ENCODE data around the gene NCDN.

DNA sequence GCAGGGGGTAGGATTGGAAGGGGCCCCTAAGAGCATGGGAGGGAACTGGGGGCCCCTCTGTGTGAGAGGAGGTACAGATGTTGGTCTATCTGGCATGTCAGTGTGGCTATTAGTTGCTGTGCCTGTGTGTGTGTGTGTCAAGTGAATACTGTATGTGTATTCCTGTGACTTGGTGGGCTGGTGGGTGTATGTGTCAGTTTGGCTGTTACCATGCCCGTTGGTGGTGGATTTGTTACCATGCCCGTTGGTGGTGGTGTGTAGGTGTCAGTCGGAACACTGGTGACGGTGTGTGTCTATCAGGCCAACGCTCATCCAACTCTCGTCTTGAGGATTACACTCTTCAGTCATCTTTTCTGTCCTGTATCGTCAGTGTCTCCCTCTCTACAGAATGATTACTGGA lies 38.1 kb downstream of the NCDN start:
- TF ChIP-seq, protein P1, sequence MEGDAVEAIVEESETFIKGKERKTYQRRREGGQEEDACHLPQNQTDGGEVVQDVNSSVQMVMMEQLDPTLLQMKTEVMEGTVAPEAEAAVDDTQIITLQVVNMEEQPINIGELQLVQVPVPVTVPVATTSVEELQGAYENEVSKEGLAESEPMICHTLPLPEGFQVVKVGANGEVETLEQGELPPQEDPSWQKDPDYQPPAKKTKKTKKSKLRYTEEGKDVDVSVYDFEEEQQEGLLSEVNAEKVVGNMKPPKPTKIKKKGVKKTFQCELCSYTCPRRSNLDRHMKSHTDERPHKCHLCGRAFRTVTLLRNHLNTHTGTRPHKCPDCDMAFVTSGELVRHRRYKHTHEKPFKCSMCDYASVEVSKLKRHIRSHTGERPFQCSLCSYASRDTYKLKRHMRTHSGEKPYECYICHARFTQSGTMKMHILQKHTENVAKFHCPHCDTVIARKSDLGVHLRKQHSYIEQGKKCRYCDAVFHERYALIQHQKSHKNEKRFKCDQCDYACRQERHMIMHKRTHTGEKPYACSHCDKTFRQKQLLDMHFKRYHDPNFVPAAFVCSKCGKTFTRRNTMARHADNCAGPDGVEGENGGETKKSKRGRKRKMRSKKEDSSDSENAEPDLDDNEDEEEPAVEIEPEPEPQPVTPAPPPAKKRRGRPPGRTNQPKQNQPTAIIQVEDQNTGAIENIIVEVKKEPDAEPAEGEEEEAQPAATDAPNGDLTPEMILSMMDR (IDR thresholded peaks at IDR 0.05; ENCODE audit: poor library complexity): no peak
- TF ChIP-seq EZH2 (IDR thresholded peaks at IDR 0.05; ENCODE audit: borderline replicate concordance): no peak
- no peak for TF ChIP-seq EZH2phosphoT487 (IDR thresholded peaks at IDR 0.05; ENCODE audit: low read depth, severe bottlenecking, unreplicated experiment)
